ENCODE data around the gene CORO7.

DNA sequence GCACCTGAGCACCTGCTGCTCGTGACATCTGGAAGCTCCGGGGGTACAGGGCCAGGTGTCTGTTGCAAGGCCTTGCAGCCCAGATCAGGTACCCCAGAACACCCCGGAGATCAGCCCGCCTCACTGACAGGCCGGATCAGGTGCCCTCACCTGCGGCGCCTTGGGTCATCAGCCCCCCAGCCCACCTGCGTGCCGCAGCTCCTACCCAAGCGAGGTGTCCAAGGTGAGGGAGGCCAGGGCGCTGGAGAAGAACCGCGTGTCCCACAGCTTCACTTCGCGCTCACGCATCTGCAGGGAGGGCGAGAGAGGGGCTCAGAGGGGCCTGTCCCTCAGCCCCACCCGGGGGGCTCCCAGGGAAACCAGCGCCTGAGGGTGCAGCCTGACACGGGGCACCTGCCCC is 28.6 kb downstream of the CORO7 start:
- TF ChIP-seq, protein P1, sequence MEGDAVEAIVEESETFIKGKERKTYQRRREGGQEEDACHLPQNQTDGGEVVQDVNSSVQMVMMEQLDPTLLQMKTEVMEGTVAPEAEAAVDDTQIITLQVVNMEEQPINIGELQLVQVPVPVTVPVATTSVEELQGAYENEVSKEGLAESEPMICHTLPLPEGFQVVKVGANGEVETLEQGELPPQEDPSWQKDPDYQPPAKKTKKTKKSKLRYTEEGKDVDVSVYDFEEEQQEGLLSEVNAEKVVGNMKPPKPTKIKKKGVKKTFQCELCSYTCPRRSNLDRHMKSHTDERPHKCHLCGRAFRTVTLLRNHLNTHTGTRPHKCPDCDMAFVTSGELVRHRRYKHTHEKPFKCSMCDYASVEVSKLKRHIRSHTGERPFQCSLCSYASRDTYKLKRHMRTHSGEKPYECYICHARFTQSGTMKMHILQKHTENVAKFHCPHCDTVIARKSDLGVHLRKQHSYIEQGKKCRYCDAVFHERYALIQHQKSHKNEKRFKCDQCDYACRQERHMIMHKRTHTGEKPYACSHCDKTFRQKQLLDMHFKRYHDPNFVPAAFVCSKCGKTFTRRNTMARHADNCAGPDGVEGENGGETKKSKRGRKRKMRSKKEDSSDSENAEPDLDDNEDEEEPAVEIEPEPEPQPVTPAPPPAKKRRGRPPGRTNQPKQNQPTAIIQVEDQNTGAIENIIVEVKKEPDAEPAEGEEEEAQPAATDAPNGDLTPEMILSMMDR (IDR thresholded peaks at IDR 0.05), result no peak
- TF ChIP-seq POLR2A (IDR thresholded peaks at IDR 0.05), result no peak
